C4-2B (cell line): ENCODE data around the gene FSIP1.

Experiments
- ZFX ChIP-seq: fragments of 450-650 bp; IDR thresholded peaks from 2 replicates; pipeline ENCODE4 v1.6.1; 2017
- TF ChIP-seq, protein P1 (sequence below): fragments of 450-650 bp; conservative IDR thresholded peaks from 2 replicates; pipeline ENCODE4 v1.5.1; 2017; ENCODE audit warnings: mild to moderate bottlenecking

- TF ChIP-seq, protein P1, sequence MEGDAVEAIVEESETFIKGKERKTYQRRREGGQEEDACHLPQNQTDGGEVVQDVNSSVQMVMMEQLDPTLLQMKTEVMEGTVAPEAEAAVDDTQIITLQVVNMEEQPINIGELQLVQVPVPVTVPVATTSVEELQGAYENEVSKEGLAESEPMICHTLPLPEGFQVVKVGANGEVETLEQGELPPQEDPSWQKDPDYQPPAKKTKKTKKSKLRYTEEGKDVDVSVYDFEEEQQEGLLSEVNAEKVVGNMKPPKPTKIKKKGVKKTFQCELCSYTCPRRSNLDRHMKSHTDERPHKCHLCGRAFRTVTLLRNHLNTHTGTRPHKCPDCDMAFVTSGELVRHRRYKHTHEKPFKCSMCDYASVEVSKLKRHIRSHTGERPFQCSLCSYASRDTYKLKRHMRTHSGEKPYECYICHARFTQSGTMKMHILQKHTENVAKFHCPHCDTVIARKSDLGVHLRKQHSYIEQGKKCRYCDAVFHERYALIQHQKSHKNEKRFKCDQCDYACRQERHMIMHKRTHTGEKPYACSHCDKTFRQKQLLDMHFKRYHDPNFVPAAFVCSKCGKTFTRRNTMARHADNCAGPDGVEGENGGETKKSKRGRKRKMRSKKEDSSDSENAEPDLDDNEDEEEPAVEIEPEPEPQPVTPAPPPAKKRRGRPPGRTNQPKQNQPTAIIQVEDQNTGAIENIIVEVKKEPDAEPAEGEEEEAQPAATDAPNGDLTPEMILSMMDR: no peak
- no peak for TF ChIP-seq ZFX
Observed at GRCh38 chr15:39717134-39717533, 65.5 kb downstream of the FSIP1 start.
